ENCODE data around the gene RNF168. TPM values are rescaled to one million over a fixed set of nuclear protein-coding genes. Genes with fewer than 3 reads are reported as not detected.

RNF168 gene
- polyA plus RNA-seq, 2 of the 4 experiments (the other 2 are of a cell fraction): 3.8 to 5.9 TPM

GRCh38 chr3:196533260-196533681 is 29.7 kb upstream of the RNF168 start (continued):
- TF ChIP-seq, protein P1, sequence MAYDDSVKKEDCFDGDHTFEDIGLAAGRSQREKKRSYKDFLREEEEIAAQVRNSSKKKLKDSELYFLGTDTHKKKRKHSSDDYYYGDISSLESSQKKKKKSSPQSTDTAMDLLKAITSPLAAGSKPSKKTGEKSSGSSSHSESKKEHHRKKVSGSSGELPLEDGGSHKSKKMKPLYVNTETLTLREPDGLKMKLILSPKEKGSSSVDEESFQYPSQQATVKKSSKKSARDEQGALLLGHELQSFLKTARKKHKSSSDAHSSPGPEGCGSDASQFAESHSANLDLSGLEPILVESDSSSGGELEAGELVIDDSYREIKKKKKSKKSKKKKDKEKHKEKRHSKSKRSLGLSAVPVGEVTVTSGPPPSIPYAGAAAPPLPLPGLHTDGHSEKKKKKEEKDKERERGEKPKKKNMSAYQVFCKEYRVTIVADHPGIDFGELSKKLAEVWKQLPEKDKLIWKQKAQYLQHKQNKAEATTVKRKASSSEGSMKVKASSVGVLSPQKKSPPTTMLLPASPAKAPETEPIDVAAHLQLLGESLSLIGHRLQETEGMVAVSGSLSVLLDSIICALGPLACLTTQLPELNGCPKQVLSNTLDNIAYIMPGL (CRISPR knock-in tag; IDR thresholded peaks at IDR 0.05; ENCODE audit: borderline replicate concordance): no peak

DNA sequence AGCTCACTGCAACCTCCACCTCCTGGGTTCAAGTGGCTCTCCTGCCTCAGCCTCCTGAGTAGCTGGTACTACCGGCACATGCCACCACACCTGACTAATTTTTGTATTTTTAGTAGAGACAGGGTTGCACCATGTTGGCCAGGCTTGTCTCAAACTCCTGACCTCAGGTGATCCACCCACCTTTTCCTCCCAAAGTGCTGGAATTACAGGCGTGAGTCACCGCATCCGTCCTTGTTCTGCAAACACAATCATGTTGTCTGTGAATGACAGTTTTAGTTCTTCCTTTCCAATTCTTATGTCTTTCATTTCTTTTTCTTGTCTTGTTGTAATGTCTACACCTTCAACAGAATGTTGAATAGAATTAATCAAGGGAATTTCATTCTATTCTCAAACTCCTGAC is 27.9 kb upstream of the RNF168 start:
- TF ChIP-seq, protein P2, sequence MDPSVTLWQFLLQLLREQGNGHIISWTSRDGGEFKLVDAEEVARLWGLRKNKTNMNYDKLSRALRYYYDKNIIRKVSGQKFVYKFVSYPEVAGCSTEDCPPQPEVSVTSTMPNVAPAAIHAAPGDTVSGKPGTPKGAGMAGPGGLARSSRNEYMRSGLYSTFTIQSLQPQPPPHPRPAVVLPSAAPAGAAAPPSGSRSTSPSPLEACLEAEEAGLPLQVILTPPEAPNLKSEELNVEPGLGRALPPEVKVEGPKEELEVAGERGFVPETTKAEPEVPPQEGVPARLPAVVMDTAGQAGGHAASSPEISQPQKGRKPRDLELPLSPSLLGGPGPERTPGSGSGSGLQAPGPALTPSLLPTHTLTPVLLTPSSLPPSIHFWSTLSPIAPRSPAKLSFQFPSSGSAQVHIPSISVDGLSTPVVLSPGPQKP (IDR thresholded peaks at IDR 0.05; ENCODE audit: low read depth, low read length): no peak
- TF ChIP-seq NFE2L2 (conservative IDR thresholded peaks at IDR 0.05; ENCODE audit: low read length) (no peak), ESRRA (IDR thresholded peaks at IDR 0.05; ENCODE audit: borderline replicate concordance, low read length) (no peak), FOXS1 (CRISPR knock-in tag; IDR thresholded peaks at IDR 0.05) (no peak), RNF2 (IDR thresholded peaks at IDR 0.05; ENCODE audit: borderline replicate concordance, low read depth) (no peak), HOXA7 (CRISPR knock-in tag; IDR thresholded peaks at IDR 0.05) (no peak), CEBPB (IDR thresholded peaks at IDR 0.05) (no peak), RFX5 (IDR thresholded peaks at IDR 0.05) (no peak), CHD2 (IDR thresholded peaks at IDR 0.05; ENCODE audit: low read length, partially characterized antibody) (no peak)
- TF ChIP-seq, protein P3, sequence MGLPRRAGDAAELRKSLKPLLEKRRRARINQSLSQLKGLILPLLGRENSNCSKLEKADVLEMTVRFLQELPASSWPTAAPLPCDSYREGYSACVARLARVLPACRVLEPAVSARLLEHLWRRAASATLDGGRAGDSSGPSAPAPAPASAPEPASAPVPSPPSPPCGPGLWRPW (IDR thresholded peaks at IDR 0.05): no peak
- DNase-seq (ENCODE audit: low read depth in 1 of 2, low spot score in 1 of 2) (no peak), FAIRE-seq (no peak), ATAC-seq (no peak)
- Histone ChIP-seq H3K4me1 (peaks cover 9% of the 10 kb centered on the region), H3K4me2 (no peak overlapping the region), H3K9me3 (no peaks in the 10 kb centered on the region), H3K27ac (no peak overlapping the region), H3K4me3 (no peak overlapping the region)
- ChIA-PET CTCF (no interaction called here), POLR2A (no interaction called here)
- 94% methylated on average over 4 of the region's 4 CpGs for WGBS (ENCODE audit: missing lambda C conversion rate)

- Histone ChIP-seq H3K4me2 (peak overlapping the region; percentile 85), H3K27ac (peak overlapping the region; percentile 91 to 99), H3K4me3 (peak overlapping the region; percentile 53), H3K4me1 (peaks cover 9% of the 10 kb centered on the region), H3K9me3 (no peaks in the 10 kb centered on the region)
- WGBS (ENCODE audit: missing lambda C conversion rate): 10% methylated on average over 11 of the region's 52 CpGs
- POLR2A ChIA-PET: interaction anchor here (0.7 to 1.3 kb wide), 6 partner anchors 10 to 441 kb away, joined by 3 to 11 read pairs (median 5); partner anchors contain the start of genes FBXO45, RNF168, SENP5 and WDR53
- peak; percentile 99 for ATAC-seq
- FAIRE-seq: no peak
- peak; percentile 75 to 79 for DNase-seq (ENCODE audit: low read depth in 1 of 2, low spot score in 1 of 2)
- CTCF ChIA-PET: interaction anchor here (0.5 to 3.4 kb wide), 34 partner anchors 8 to 833 kb away, joined by 3 to 26 read pairs (median 4); partner anchors contain the start of genes FBXO45, SMCO1, UBXN7 and WDR53
- TF ChIP-seq MAX (IDR thresholded peaks at IDR 0.05): peak; percentile 44
- TF ChIP-seq SREBF2 (IDR thresholded peaks at IDR 0.05): no peak
- TF ChIP-seq, protein P2 (IDR thresholded peaks at IDR 0.05; ENCODE audit: low read depth, low read length): no peak
- TF ChIP-seq, protein P4, sequence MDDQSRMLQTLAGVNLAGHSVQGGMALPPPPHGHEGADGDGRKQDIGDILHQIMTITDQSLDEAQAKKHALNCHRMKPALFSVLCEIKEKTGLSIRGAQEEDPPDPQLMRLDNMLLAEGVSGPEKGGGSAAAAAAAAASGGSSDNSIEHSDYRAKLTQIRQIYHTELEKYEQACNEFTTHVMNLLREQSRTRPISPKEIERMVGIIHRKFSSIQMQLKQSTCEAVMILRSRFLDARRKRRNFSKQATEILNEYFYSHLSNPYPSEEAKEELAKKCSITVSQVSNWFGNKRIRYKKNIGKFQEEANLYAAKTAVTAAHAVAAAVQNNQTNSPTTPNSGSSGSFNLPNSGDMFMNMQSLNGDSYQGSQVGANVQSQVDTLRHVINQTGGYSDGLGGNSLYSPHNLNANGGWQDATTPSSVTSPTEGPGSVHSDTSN (IDR thresholded peaks at IDR 0.05): no peak
- peak in 1 of 2 experiments; percentile 53; a peak in 2 of 5 replicates for TF ChIP-seq JUN (IDR thresholded peaks at IDR 0.05)
- TF ChIP-seq RAD21 (conservative IDR thresholded peaks at IDR 0.05 in 1 of 2, IDR thresholded peaks at IDR 0.05 in 1 of 2): peak; percentile 22 to 61; a peak in 4 of 5 replicates
- no peak for TF ChIP-seq HOXA7 (CRISPR knock-in tag; IDR thresholded peaks at IDR 0.05)
- TF ChIP-seq FOXS1 (CRISPR knock-in tag; IDR thresholded peaks at IDR 0.05): no peak
- TF ChIP-seq POLR2A (IDR thresholded peaks at IDR 0.05; ENCODE audit: low read length): peak; percentile 60
- no peak for TF ChIP-seq BHLHE40 (IDR thresholded peaks at IDR 0.05; ENCODE audit: low read depth, low read length)
- TF ChIP-seq CHD2 (IDR thresholded peaks at IDR 0.05; ENCODE audit: low read length, partially characterized antibody): no peak
- no peak for TF ChIP-seq NPAS2 (CRISPR knock-in tag; IDR thresholded peaks at IDR 0.05; ENCODE audit: borderline replicate concordance)
- TF ChIP-seq SMC3 (IDR thresholded peaks at IDR 0.05): peak; percentile 47; the same call in 2 of the 3 replicates
- TF ChIP-seq CBX8 (IDR thresholded peaks at IDR 0.05): no peak
- no peak for TF ChIP-seq FOSL2 (IDR thresholded peaks at IDR 0.05)
- no peak for TF ChIP-seq FOSL2 (CRISPR knock-in tag; IDR thresholded peaks at IDR 0.05)
- no peak for TF ChIP-seq KDM1A (IDR thresholded peaks at IDR 0.05; ENCODE audit: low read depth)
- no peak for TF ChIP-seq HOXB5 (CRISPR knock-in tag; IDR thresholded peaks at IDR 0.05)
- TF ChIP-seq EP300 (IDR thresholded peaks at IDR 0.05): no peak
- no peak for TF ChIP-seq HOXB13 (CRISPR knock-in tag; IDR thresholded peaks at IDR 0.05; ENCODE audit: low read depth)
- TF ChIP-seq ZC3H11A (IDR thresholded peaks at IDR 0.05): no peak
- 0 out of 2 replicates have a peak, but pooled peaks have one; percentile 40 for TF ChIP-seq TP53 (CRISPR knock-in tag; IDR thresholded peaks at IDR 0.05)
- peak; percentile 60; the same call in 1 of the 2 replicates for TF ChIP-seq MYC (IDR thresholded peaks at IDR 0.05; ENCODE audit: borderline replicate concordance, low read length)
- no peak for TF ChIP-seq CHD4 (IDR thresholded peaks at IDR 0.05; ENCODE audit: borderline replicate concordance)
Observed at GRCh38 chr3:196528639-196529233, 25.2 kb upstream of the RNF168 start.
